HG02884 (cell line): ENCODE data around the gene MAGI1.
"Not testable (repeated sequence)": the region's sequence is repeated elsewhere in the genome, so short reads cannot be mapped to it uniquely, and the experiment has no call there.

ENCODE experiments used
- ATAC-seq: cut with Tn5 transposase; IDR thresholded peaks from one replicate; pipeline ENCODE4 v1.9.1; 2021; ENCODE audit warnings: mild to moderate bottlenecking, moderate library complexity; ENCODE audit not compliant: unreplicated experiment

The MAGI1 gene

GRCh38 chr3:65886391-65886790, 152.3 kb downstream of the MAGI1 start:
- ATAC-seq: no peak

GRCh38 chr3:65884071-65884470, 154.6 kb downstream of the MAGI1 start:
- no peak for ATAC-seq

- no peak for ATAC-seq
These were observed 155.1 kb downstream of the MAGI1 start for GRCh38 chr3:65883613-65884012.

GRCh38 chr3:65880350-65880749, 158.4 kb downstream of the MAGI1 start:
- ATAC-seq: no peak

GRCh38 chr3:65879372-65879771, 159.3 kb downstream of the MAGI1 start:
- no peak for ATAC-seq

GRCh38 chr3:65878831-65879230, 159.9 kb downstream of the MAGI1 start:
- ATAC-seq: no peak

- ATAC-seq: no peak
These were observed 161.6 kb downstream of the MAGI1 start for GRCh38 chr3:65877160-65877559.

GRCh38 chr3:65876028-65876420, 162.7 kb downstream of the MAGI1 start:
- no peak for ATAC-seq

- ATAC-seq: no peak
These were observed 163.2 kb downstream of the MAGI1 start for GRCh38 chr3:65875393-65876027.

- ATAC-seq: no peak
These were observed 164.8 kb downstream of the MAGI1 start for GRCh38 chr3:65873869-65874268.

- no peak for ATAC-seq
These were observed 165.7 kb downstream of the MAGI1 start for GRCh38 chr3:65873028-65873427.

GRCh38 chr3:65871305-65872141, 167.2 kb downstream of the MAGI1 start:
- ATAC-seq: no peak

- no peak for ATAC-seq
These were observed 168.9 kb downstream of the MAGI1 start for GRCh38 chr3:65869798-65870197.

- ATAC-seq: no peak
These were observed 171.1 kb downstream of the MAGI1 start for GRCh38 chr3:65867463-65868210.

- ATAC-seq: no peak
These were observed 174.3 kb downstream of the MAGI1 start for GRCh38 chr3:65864357-65864904.

GRCh38 chr3:65861718-65862117, 177.0 kb downstream of the MAGI1 start:
- ATAC-seq: no peak

GRCh38 chr3:65859612-65860011, 179.1 kb downstream of the MAGI1 start:
- not testable (repeated sequence) for ATAC-seq

GRCh38 chr3:65858749-65859148, 180.0 kb downstream of the MAGI1 start:
- ATAC-seq: no peak

- ATAC-seq: no peak
These were observed 181.4 kb downstream of the MAGI1 start for GRCh38 chr3:65857327-65857726.

GRCh38 chr3:65856907-65857306, 181.8 kb downstream of the MAGI1 start:
- no peak for ATAC-seq

GRCh38 chr3:65855370-65856100, 183.2 kb downstream of the MAGI1 start:
- no peak for ATAC-seq
